GM19438 (cell line): ENCODE data around the gene CD300E.

Source experiments
- ATAC-seq: cut with Tn5 transposase; IDR thresholded peaks from one replicate; pipeline ENCODE4 v1.9.1; 2021; ENCODE audit warnings: low read depth; ENCODE audit not compliant: unreplicated experiment

Gene CD300E

GRCh38 chr17:74569020-74570003, 54.2 kb downstream of the CD300E start:
- no peak for ATAC-seq

DNA sequence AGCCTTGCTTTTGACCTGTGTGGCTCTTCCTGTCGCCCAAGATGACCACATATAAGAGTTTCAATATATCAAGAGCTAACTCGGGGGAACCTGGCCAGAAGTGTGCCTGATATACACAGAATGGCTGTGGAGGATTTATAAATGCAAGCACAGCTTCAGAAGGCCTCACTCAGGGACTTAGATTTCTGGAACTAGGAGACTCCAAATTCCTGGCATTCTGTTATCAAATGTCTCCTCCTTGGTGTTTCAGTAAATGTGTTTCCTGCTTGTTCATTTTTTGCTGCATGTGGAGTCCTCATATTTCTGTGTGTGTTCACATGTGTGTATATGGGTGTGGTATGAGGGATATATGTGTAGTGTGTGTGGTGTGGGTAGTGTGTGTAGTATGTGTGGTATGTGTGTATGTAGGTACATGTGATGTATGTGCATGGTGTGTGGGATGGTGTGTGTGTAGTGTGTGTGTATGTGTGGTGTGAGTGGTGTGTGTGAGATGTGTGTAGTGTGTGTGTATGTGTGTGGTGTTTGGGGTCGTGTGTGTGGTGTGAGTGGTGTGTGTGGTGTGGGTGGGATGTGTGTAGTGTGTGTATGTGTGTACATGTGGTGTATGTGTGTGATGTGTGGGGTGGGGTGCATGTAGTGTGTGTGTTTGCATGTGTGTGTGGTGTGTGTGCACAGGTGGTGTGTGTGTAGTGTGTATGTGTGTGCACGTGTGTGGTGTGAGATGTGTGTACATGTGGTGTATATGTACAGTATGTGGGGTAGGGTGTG, 55.2 kb downstream of the CD300E start:
- no peak for ATAC-seq

DNA sequence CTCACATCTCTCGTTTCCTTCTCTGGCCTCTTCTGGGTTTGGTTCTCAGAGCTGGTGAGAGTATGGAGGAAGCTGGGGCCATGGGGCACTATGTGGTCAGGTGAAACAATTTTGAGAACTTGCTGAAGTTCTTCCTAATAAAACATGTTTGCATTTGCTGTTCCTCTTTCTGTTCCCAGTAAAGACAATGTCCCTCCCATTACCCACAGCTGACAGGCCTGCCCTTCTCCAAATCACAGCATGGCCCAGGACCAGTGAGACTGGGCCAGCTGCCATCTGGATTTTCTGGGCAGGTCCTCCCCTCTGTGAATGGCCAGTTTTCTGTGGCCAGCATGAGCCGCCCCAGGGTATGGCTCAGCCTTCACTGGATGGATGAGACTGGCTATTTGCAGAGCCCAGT, 56.1 kb downstream of the CD300E start, which contains the start of gene CD300H:
CD300H (minus strand) TSS at position 113 of the 400 bp plus-strand sequence.
- no peak for ATAC-seq

DNA sequence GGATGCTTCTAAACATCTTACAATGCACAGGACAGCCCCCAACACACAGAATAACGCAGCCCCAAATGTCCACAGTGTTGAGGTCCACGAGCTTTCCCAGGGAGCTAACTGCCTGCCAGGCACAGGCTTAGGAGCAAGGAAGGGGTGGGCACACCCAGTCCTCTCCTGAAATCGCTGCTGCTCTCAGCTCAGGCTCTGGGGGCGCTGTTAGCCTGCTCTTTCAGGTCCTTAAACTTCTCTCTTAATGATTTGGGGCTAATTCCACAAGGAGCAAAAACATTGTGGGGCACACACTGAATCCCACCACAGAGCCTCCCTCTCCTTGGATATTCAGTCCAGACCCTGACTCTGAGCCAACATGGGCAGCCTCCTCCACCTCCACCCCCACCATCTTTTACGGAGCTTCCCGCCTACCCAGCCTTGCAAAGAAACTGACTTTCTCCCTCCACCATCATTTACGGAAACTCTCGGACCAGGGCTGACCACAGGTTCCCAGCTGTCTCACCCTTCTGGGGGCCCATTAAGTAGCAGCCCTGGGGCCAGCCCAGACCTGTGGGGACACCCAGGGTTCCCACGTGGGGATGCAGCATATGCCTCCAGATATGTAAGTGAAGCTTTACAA, 57.3 kb downstream of the CD300E start:
- no peak for ATAC-seq

- ATAC-seq: no peak
Measured at GRCh38 chr17:74565126-74565525, 58.4 kb downstream of the CD300E start.

DNA sequence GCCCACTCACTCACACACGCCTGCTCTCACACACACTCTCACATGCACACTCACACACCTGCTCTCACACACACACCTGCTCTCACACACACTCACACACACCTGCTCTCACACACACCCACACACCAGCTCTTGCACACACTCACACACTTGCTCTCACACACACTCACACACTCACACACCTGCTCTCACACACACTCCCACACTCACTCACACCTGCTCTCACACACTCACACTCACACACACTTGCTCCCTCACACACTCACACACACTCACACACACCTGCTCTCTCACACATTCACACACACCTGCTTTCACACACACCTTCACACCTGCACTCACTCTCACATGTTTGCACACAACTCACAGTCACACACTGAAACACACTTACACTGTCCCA, 60.2 kb downstream of the CD300E start:
- no peak for ATAC-seq

- ATAC-seq: no peak
Measured at GRCh38 chr17:74561586-74561985, 62.0 kb downstream of the CD300E start.
